ENCODE data around the gene SPG11. TPM values are rescaled to one million over a fixed set of nuclear protein-coding genes. Genes with fewer than 3 reads are reported as not detected.

SPG11 gene
- total and polyA plus RNA-seq, 2 donors (not counting 1 experiment from before 2014, with no cell fraction given), result 134 to 219 TPM

GRCh38 chr15:44585633-44586032, 77.8 kb downstream of the SPG11 start:
- DNase-seq (no peak), ATAC-seq (ENCODE audit: low read depth) (no peak)
- H3K9me3 ChIP-seq (ENCODE audit: control extremely low read depth in 1 of 3, control insufficient read depth in 2 of 3, insufficient read depth in 1 of 3, low read length in 2 of 3), result no peaks in the 10 kb centered on the region
- WGBS (ENCODE audit: insufficient coverage), result no CpG with 5 or more reads among the region's 2 CpGs
- Mint-ChIP-seq H3K4me3 (no peak overlapping the region), H3K27ac (no peak overlapping the region), H3K9me3 (ENCODE audit: insufficient read depth) (no peaks in the 10 kb centered on the region), H3K27me3 (no peaks in the 10 kb centered on the region), H3K4me1 (peaks cover 3% of the 10 kb centered on the region)
- no peak overlapping the region for H2AFZ ChIP-seq (ENCODE audit: insufficient read depth, low read depth, low read length, poor library complexity, severe bottlenecking)
- H3K4me1 ChIP-seq (ENCODE audit: control insufficient read depth in 2 of 2, insufficient read depth in 2 of 2, low read length in 2 of 2), result no peaks in the 10 kb centered on the region
- H4K20me1 ChIP-seq (ENCODE audit: control insufficient read depth, insufficient read depth, low read length, poor library complexity, severe bottlenecking), result no peaks in the 10 kb centered on the region
- H3K4me3 ChIP-seq (ENCODE audit: control extremely low read depth in 1 of 5, extremely low read depth in 1 of 5, insufficient read depth in 1 of 5, low read depth in 2 of 5, low read length in 4 of 5), result no peak overlapping the region
- intact Hi-C loops (cut with micrococcal nuclease), result loop anchor here (10.0 kb wide), 1 partner anchor 339 kb away; no protein-coding TSS in a partner anchor
- ChIA-PET POLR2A (interaction anchor here (1.1 kb wide), 1 partner anchor 150 kb away, joined by 5 read pairs; no protein-coding TSS in a partner anchor), CTCF (interaction anchor here (0.7 to 5.4 kb wide), 7 partner anchors 14 to 844 kb away, joined by 3 to 97 read pairs (median 3); partner anchors contain the start of gene TRIM69)
- H3K9ac ChIP-seq (ENCODE audit: low read length), result no peak overlapping the region
- H3K27ac ChIP-seq (ENCODE audit: low read length in 2 of 2), result no peak overlapping the region
- no peak overlapping the region for H3K4me2 ChIP-seq (replicated peaks; ENCODE audit: low read depth, low read length, poor library complexity, severe bottlenecking)
- H3K27me3 ChIP-seq (replicated peaks in 1 of 4; ENCODE audit: control extremely low read depth in 1 of 4, control insufficient read depth in 3 of 4, insufficient read depth in 4 of 4, low read length in 3 of 4), result no peaks in the 10 kb centered on the region
- H3K36me3 ChIP-seq (replicated peaks in 1 of 2; ENCODE audit: control extremely low read depth in 1 of 2, control insufficient read depth in 1 of 2, extremely low read depth in 1 of 2, insufficient read depth in 2 of 2, low read length in 1 of 2), result peaks cover 35 to 66% of the 10 kb centered on the region in 2 experiments
- TF ChIP-seq CTCF (IDR thresholded peaks at IDR 0.05), result no peak
- no peak for TF ChIP-seq EZH2 (IDR thresholded peaks at IDR 0.05; ENCODE audit: borderline replicate concordance, insufficient read depth, low read depth, low read length, poor library complexity, severe bottlenecking)
- peaks cover 10% of the 10 kb centered on the region for H3K79me2 ChIP-seq (ENCODE audit: control insufficient read depth, insufficient read depth, low read length)

- Histone ChIP-seq H3K27me3 (replicated peaks in 1 of 4; ENCODE audit: control extremely low read depth in 1 of 4, control insufficient read depth in 3 of 4, insufficient read depth in 4 of 4, low read length in 3 of 4) (no peaks in the 10 kb centered on the region), H3K79me2 (ENCODE audit: control insufficient read depth, insufficient read depth, low read length) (peaks cover 15% of the 10 kb centered on the region), H4K20me1 (ENCODE audit: control insufficient read depth, insufficient read depth, low read length, poor library complexity, severe bottlenecking) (peaks cover 2% of the 10 kb centered on the region), H3K4me2 (replicated peaks; ENCODE audit: low read depth, low read length, poor library complexity, severe bottlenecking) (no peak overlapping the region), H3K4me3 (ENCODE audit: control extremely low read depth in 1 of 5, extremely low read depth in 1 of 5, insufficient read depth in 1 of 5, low read depth in 2 of 5, low read length in 4 of 5) (no peak overlapping the region), H3K9me3 (ENCODE audit: control extremely low read depth in 1 of 3, control insufficient read depth in 2 of 3, insufficient read depth in 1 of 3, low read length in 2 of 3) (no peaks in the 10 kb centered on the region), H2AFZ (ENCODE audit: insufficient read depth, low read depth, low read length, poor library complexity, severe bottlenecking) (no peak overlapping the region), H3K4me1 (ENCODE audit: control insufficient read depth in 2 of 2, insufficient read depth in 2 of 2, low read length in 2 of 2) (no peaks in the 10 kb centered on the region), H3K27ac (ENCODE audit: low read length in 2 of 2) (peak overlapping the region in 1 of 2 donors; percentile 18), H3K36me3 (replicated peaks in 1 of 2; ENCODE audit: control extremely low read depth in 1 of 2, control insufficient read depth in 1 of 2, extremely low read depth in 1 of 2, insufficient read depth in 2 of 2, low read length in 1 of 2) (peaks cover 24 to 59% of the 10 kb centered on the region in 2 experiments), H3K9ac (ENCODE audit: low read length) (no peak overlapping the region)
- Mint-ChIP-seq H3K9me3 (ENCODE audit: insufficient read depth) (no peaks in the 10 kb centered on the region), H3K4me3 (no peak overlapping the region), H3K27ac (no peak overlapping the region), H3K4me1 (peaks cover 3% of the 10 kb centered on the region), H3K27me3 (no peaks in the 10 kb centered on the region)
- ChIA-PET CTCF (interaction anchor here (0.6 to 5.4 kb wide), 21 partner anchors 9 to 206 kb away, joined by 3 to 97 read pairs (median 5); partner anchors contain the start of genes SPG11 and TRIM69), POLR2A (interaction anchor here (1.2 to 1.4 kb wide), 2 partner anchors 79 to 127 kb away, joined by 3 to 9 read pairs; partner anchors contain the start of genes B2M, PATL2 and SPG11)
- no peak for TF ChIP-seq EZH2 (IDR thresholded peaks at IDR 0.05; ENCODE audit: borderline replicate concordance, insufficient read depth, low read depth, low read length, poor library complexity, severe bottlenecking)
- TF ChIP-seq CTCF (IDR thresholded peaks at IDR 0.05), result peak; percentile 56
- intact Hi-C loops (cut with micrococcal nuclease), result loop anchor here (10.0 kb wide), 1 partner anchor 341 kb away; no protein-coding TSS in a partner anchor
- 83% methylated on average over 5 of the region's 5 CpGs for WGBS (ENCODE audit: insufficient coverage)
- ATAC-seq (ENCODE audit: low read depth), result peak; percentile 76
- DNase-seq, result peak; percentile 63
Observed at GRCh38 chr15:44584162-44584749, 79.2 kb downstream of the SPG11 start.
